ENCODE results near the gene ADH7.

The ADH7 gene

DNA sequence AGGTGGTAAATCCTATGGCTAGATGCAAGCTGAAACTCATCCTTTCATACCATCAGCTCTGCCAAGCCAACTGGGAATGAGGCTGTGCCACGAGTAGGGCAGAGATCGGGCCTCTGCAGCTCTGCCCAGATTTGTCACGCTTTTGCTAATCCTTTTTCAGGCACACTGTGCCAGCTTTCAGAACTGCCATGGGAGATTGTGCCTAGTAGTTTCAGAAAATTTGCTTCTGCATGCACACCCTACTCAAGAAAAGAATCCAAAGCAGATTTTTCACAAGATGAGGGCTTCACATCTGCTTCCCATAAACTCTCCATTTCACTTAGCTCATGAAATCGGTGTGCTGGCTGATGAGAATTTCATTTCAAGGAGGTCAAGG lies 3.3 kb upstream of the ADH7 start:
- Histone ChIP-seq H3K4me2 (ENCODE audit: low read length) (no peak overlapping the region), H3K9ac (ENCODE audit: low read length) (no peak overlapping the region), H3K27ac (ENCODE audit: low read length) (no peak overlapping the region), H3K4me3 (ENCODE audit: low read length) (no peak overlapping the region), H3K27me3 (ENCODE audit: low read depth, low read length) (no peaks in the 10 kb centered on the region), H4K20me1 (ENCODE audit: insufficient read depth, low read length) (no peaks in the 10 kb centered on the region), H3K9me3 (ENCODE audit: insufficient read depth, low read length) (no peaks in the 10 kb centered on the region), H3K79me2 (ENCODE audit: low read length) (no peaks in the 10 kb centered on the region), H3K36me3 (replicated peaks; ENCODE audit: low read depth, low read length) (no peaks in the 10 kb centered on the region), H2AFZ (ENCODE audit: low read depth, low read length) (no peak overlapping the region), H3K4me1 (ENCODE audit: low read length) (no peaks in the 10 kb centered on the region)
- no peak for TF ChIP-seq EZH2phosphoT487 (IDR thresholded peaks at IDR 0.05; ENCODE audit: low read depth)
- no peak for TF ChIP-seq CTCF (IDR thresholded peaks at IDR 0.05; ENCODE audit: low read depth, low read length)

GRCh38 chr4:99437723-99438404 lies 2.7 kb upstream of the ADH7 start:
- Histone ChIP-seq H3K36me3 (replicated peaks; ENCODE audit: low read depth, low read length) (no peaks in the 10 kb centered on the region), H3K27ac (ENCODE audit: low read length) (no peak overlapping the region), H2AFZ (ENCODE audit: low read depth, low read length) (no peak overlapping the region), H3K27me3 (ENCODE audit: low read depth, low read length) (no peaks in the 10 kb centered on the region), H3K9ac (ENCODE audit: low read length) (no peak overlapping the region), H3K9me3 (ENCODE audit: insufficient read depth, low read length) (no peaks in the 10 kb centered on the region), H3K4me1 (ENCODE audit: low read length) (no peaks in the 10 kb centered on the region), H3K4me3 (ENCODE audit: low read length) (no peak overlapping the region), H3K4me2 (ENCODE audit: low read length) (no peak overlapping the region), H4K20me1 (ENCODE audit: insufficient read depth, low read length) (no peaks in the 10 kb centered on the region), H3K79me2 (ENCODE audit: low read length) (no peaks in the 10 kb centered on the region)
- TF ChIP-seq CTCF (IDR thresholded peaks at IDR 0.05; ENCODE audit: low read depth, low read length) (no peak), EZH2phosphoT487 (IDR thresholded peaks at IDR 0.05; ENCODE audit: low read depth) (no peak)

GRCh38 chr4:99436976-99437722 lies 2.0 kb upstream of the ADH7 start:
- no peaks in the 10 kb centered on the region for H3K36me3 ChIP-seq (replicated peaks; ENCODE audit: low read depth, low read length)
- H3K27me3 ChIP-seq (ENCODE audit: low read depth, low read length), result no peaks in the 10 kb centered on the region
- no peaks in the 10 kb centered on the region for H3K9me3 ChIP-seq (ENCODE audit: insufficient read depth, low read length)
- H3K4me2 ChIP-seq (ENCODE audit: low read length), result no peak overlapping the region
- no peak overlapping the region for H3K4me3 ChIP-seq (ENCODE audit: low read length)
- H2AFZ ChIP-seq (ENCODE audit: low read depth, low read length), result no peak overlapping the region
- H3K27ac ChIP-seq (ENCODE audit: low read length), result no peak overlapping the region
- H3K9ac ChIP-seq (ENCODE audit: low read length), result no peak overlapping the region
- H4K20me1 ChIP-seq (ENCODE audit: insufficient read depth, low read length), result no peaks in the 10 kb centered on the region
- H3K4me1 ChIP-seq (ENCODE audit: low read length), result no peaks in the 10 kb centered on the region
- no peaks in the 10 kb centered on the region for H3K79me2 ChIP-seq (ENCODE audit: low read length)
- TF ChIP-seq EZH2phosphoT487 (IDR thresholded peaks at IDR 0.05; ENCODE audit: low read depth) (no peak), CTCF (IDR thresholded peaks at IDR 0.05; ENCODE audit: low read depth, low read length) (no peak)

- no peak for TF ChIP-seq CTCF (IDR thresholded peaks at IDR 0.05; ENCODE audit: low read depth, low read length)
- no peak for TF ChIP-seq EZH2phosphoT487 (IDR thresholded peaks at IDR 0.05; ENCODE audit: low read depth)
- no peaks in the 10 kb centered on the region for H3K27me3 ChIP-seq (ENCODE audit: low read depth, low read length)
- H3K4me3 ChIP-seq (ENCODE audit: low read length), result no peak overlapping the region
- no peaks in the 10 kb centered on the region for H3K9me3 ChIP-seq (ENCODE audit: insufficient read depth, low read length)
- H3K79me2 ChIP-seq (ENCODE audit: low read length), result no peaks in the 10 kb centered on the region
- no peaks in the 10 kb centered on the region for H3K4me1 ChIP-seq (ENCODE audit: low read length)
- no peaks in the 10 kb centered on the region for H4K20me1 ChIP-seq (ENCODE audit: insufficient read depth, low read length)
- H3K36me3 ChIP-seq (replicated peaks; ENCODE audit: low read depth, low read length), result no peaks in the 10 kb centered on the region
- H3K27ac ChIP-seq (ENCODE audit: low read length), result no peak overlapping the region
- H2AFZ ChIP-seq (ENCODE audit: low read depth, low read length), result no peak overlapping the region
- no peak overlapping the region for H3K4me2 ChIP-seq (ENCODE audit: low read length)
- no peak overlapping the region for H3K9ac ChIP-seq (ENCODE audit: low read length)
Measured at GRCh38 chr4:99436462-99436861, 1.3 kb upstream of the ADH7 start.

Data from OCI-LY3 (cell line).